NCI-H2107 treated with DMSO at 0.1 percent for 48 hours (cell line): ENCODE measurements around the gene PTP4A1.
"Not testable (repeated sequence)": the region's sequence is repeated elsewhere in the genome, so short reads cannot be mapped to it uniquely, and the experiment has no call there.

Source experiments
- DNase-seq: peaks from one replicate; lab custom pipeline; 2025; ENCODE audit not compliant: unreplicated experiment; lab: John Stamatoyannopoulos, UW

PTP4A1 gene

GRCh38 chr6:63581355-63582013, 9.2 kb downstream of the PTP4A1 start:
- no peak for DNase-seq

GRCh38 chr6:63582579-63583231, 10.4 kb downstream of the PTP4A1 start:
- no peak for DNase-seq

- DNase-seq = no peak
Measured at GRCh38 chr6:63584125-63584514, 11.8 kb downstream of the PTP4A1 start.

GRCh38 chr6:63584566-63584965, 12.3 kb downstream of the PTP4A1 start:
- DNase-seq = no peak

DNA sequence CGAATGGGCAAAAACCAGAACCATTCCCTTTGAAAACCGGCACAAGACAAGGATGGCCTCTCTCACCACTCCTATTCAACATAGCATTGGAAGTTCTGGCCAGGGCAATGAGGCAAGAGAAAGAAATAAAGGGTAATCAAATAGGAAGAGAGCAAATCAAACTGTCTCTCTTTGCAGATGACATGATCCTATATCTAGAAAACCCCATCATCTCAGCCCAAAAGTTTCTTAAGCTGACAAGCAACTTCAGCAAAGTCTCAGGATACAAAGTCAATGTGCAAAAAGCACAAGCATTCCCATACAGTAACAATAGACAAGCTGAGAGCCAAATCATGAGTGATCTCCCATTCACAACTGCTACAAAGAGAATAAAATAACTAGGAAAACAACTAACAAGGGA, 13.4 kb downstream of the PTP4A1 start:
- DNase-seq = not testable (repeated sequence)

GRCh38 chr6:63589952-63590411, 17.7 kb downstream of the PTP4A1 start:
- no peak for DNase-seq

DNA sequence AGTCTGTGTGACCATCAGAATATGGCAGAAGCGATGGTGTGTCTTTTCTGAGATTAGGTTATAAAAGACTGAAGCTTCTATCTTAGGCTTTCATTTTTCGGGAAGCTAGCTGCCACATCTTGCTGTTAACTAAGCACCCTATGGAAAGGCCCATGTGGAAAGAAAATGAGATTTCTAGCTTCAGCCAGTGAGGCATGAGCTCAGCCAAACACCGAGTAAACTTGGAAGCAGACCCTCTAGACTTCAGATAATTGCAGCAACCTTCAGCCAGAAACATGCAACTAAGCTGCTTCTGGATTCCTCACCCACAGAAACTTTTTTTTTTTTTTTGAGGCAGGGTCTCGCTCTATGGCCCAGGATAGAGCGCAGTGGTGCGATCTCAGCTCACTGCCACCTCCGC, 20.6 kb downstream of the PTP4A1 start:
- no peak for DNase-seq

DNA sequence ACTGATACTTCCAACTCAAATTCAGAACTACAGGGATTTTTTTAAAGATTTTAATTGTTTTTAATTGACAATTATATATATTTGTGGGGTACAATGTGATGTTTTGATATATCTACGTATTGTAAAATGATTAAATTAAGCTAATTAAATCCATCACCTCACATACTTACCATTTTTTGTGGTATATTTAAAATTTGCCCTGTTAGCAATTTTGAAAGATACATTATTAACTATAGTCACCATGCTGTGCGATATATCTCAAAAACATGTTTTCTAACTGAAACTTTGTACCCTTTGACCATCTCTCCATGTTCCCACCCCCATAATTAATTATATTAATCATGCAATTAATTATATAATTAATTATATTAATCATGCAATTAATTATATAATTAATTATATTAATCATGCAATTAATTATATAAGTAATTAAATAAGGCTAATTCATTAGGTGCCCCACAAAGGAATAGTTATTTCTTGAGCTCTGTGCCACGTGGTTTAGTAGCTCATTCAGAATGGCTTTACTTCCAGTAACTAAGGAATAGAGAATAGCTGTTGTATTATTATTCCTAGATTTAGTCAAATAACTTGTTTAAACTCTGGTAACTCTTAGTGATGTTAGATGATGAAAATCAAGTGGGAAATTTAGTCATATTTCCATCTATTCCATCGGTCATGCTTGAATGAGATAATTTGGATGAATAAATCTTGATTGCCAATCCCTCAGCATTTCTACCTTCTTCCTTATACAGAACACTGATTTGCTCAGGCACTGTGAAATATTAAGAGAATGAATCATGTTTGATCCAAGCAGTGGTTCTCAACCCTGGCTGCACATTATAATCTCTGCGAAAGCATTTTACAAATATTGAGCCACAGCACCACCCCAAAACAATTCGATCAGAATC, 25.1 kb downstream of the PTP4A1 start:
- no peak for DNase-seq

DNA sequence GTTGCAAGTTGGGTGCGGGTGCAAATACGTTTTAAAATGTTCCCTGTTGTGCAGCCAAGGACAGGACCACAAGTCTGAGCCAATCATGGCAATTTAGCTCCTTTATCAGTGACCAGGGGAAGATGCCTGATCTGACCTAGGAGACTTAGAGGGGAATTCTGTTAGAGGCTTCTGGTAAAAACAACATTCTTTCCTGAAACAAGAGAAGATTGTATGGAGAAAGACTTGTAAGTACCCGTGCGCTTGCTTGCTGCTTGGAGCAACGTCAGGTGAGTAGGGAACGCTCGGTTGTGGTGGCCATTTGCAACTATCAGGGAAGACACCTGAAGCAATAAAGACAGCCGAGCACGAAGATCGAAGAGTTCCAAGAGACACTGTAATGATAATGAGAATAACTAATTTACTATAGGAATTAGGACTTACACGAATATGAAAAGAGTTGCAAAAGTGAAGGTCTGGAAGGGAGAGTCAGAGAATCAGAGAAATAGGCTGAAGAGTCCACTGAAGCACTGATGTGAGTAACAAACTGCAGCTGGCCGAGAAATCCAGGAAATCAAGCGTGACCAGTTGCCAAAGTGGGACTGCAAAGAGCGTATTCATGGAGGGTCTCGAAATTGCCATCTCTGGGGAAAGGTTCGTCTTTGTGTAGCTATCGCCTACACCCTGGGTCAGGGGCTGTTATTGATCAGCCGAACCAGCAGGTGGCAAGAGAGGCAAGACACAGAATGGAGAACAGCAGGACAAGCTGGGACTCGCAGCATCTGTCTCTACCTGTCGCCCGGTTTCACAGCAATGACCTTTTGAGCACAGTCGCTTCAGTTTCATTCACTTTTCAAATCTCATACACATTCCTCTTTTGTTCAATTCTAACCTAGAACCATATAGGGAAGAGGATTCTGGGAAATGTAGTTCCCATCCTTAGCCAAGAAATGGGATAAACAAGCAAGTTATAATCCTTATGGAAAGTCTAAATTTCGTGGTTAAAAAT, 26.1 kb downstream of the PTP4A1 start:
- DNase-seq = peak; percentile 84

DNA sequence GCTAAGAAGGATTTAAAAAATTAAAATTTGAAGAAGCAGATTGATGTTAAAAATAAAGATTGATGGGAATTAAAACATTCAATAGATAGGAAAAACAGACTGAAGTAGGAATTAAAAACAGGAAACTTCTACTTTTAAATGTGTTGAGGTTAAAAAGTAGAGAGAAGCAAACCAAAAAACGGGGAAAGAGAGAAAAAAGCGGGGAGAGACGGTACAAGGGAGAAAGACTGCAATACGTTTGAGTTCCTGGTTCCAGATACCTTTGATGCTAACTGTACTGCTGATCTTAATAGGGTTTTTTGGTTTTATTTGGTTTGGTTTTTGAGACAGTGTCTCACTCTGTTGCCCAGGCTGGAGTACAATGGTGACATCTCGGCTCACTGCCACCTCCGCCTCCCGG, 27.0 kb downstream of the PTP4A1 start:
- DNase-seq = no peak

DNA sequence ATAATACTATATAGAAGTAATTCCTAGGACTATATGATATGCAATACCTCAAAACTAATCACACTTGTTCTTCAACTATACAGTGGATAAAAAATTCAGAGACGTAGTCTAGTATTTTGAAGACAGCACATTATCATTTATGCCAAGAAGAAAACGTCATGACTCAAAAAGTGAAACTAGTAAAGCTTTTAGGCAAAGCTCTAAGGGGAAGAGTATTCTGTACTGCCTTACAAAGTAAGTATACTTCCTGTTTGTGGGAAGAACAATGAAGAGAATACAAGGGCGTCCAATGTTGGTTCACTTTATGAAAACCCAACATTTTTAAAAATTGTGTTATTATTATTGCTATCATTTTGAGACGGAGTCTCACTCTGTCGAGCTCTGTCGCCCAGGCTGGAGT, 27.9 kb downstream of the PTP4A1 start:
- DNase-seq = no peak

- DNase-seq = no peak
Measured at GRCh38 chr6:63609231-63609630, 37.0 kb downstream of the PTP4A1 start.

DNA sequence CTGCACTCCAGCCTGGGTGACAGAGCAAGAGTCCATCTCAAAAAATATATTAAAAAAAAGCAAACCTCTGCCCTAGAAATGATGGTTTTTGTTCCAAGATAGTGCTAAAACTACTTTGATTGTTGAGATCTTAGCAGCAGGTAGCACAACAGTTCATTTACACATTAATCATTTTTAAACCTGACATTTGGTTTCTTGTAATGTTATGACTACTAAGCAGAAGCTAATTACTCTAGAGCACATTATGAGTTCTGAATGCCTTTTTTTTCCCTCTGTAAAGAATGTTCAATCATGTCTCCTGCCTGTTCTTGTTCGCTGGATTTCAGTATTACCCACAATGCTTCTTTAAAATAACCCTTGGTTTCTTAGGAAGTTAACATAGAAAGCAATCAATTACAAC, 38.7 kb downstream of the PTP4A1 start:
- no peak for DNase-seq

DNA sequence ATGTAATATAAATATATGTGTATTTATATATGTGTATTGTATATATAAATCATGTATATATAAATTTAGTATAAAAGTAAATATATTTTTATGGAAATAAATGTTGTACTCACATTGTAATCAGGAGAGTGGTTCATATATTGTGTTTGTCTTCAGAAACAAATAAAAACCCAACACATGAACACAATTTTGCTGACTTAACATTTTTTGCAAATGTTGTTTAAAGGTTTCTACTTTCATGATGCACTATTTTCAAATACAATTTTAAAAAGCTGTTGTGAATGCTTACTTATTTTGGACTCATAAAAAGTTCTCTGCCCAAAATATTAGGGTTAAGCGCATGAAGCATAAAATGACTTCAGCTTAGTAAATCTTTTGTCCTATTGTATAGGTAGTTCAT, 39.3 kb downstream of the PTP4A1 start:
- DNase-seq = no peak

DNA sequence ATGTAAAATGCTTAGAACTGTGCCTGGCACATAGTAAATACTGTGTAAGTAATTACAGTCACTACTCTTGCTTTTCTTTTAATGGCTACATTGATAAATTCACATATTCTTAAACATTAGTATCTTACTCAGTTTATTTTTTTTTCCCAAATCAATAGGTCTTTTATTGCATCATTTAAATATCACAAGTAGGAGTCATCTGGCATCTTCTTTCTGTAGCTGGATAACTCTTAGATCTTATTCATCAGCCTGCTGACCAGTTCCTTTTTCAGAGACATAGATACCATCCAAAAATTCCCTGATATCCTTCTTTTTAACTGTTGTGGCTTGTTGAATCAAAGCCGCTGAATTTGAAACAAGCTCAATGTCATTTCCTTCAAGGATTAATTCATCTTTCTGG, 43.3 kb downstream of the PTP4A1 start:
- DNase-seq = no peak
